HG03432 (cell line): Measurements from ENCODE around the gene JMJD1C.
A peak's percentile ranks its signal among the peaks of the same experiment; 100 is the strongest.
"Not testable (repeated sequence)": the region's sequence is repeated elsewhere in the genome, so short reads cannot be mapped to it uniquely, and the experiment has no call there.

Experiments used
- ATAC-seq: cut with Tn5 transposase; IDR thresholded peaks from one replicate; pipeline ENCODE4 v1.9.1; 2021; ENCODE audit warnings: mild to moderate bottlenecking, moderate library complexity; ENCODE audit not compliant: unreplicated experiment

The JMJD1C gene

GRCh38 chr10:63413429-63413828 is 52.3 kb downstream of the JMJD1C start:
- ATAC-seq: no peak

DNA sequence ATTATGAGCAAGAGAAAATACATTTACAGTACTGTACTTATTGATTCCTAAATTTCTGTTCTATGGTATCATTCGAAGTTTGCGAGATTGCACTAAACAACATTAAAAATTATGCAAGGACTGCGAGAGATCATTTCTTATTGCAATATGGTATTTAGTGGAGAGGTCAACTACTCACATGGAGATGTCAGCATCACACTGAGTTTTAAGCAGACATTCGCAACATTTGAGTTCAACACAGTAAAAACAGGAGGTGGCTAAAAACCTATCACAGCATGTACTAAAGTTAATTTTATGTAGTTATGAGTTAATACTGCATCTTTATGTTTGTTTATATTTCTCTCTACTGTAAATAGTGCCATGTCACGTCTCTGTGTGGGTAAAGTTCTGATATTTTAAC is 53.5 kb downstream of the JMJD1C start:
- no peak for ATAC-seq

DNA sequence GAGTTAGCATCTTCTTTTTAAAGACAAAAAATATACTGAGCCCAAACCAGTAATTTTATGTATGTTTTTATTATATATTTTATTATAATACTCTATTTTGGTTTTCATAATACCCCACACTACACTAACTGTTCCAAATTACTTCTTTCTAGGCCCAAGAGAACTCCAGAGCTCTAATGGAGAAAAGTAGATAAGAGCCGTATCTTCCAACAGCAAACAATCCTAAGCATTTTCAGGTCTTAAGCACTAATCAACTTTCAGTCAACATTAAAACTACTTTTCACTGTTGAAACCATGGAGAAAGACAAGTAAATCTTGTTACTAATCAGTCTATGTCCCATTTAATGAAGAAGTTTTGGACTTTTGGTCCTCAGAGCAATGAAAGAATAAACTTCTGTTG is 55.1 kb downstream of the JMJD1C start:
- ATAC-seq: no peak

- no peak for ATAC-seq
Observed at GRCh38 chr10:63409465-63410027, 56.2 kb downstream of the JMJD1C start.

DNA sequence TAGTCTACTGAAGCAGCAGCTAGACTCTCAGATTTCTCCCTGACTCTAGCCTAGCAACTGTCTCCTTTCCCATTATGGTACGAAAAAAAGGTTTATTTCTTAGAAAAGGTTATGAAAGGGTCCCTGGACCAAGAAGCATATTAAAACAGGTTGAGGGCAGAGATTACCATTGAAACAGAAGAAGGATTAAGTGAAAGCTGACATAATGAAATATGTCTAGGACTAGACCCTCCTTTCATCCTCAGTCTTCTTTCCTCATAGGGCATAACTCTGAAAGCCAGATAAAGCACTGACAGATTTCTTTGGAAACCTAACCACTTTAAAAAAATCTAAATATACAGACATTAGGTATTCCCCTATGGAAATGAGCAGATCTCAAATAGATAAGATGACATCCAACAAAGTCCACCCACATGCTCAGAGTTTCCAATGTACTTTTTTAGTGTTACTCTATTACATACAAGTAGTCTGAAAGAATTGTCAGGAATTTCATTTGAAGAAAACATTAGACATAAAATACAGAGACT is 58.6 kb downstream of the JMJD1C start:
- no peak for ATAC-seq

DNA sequence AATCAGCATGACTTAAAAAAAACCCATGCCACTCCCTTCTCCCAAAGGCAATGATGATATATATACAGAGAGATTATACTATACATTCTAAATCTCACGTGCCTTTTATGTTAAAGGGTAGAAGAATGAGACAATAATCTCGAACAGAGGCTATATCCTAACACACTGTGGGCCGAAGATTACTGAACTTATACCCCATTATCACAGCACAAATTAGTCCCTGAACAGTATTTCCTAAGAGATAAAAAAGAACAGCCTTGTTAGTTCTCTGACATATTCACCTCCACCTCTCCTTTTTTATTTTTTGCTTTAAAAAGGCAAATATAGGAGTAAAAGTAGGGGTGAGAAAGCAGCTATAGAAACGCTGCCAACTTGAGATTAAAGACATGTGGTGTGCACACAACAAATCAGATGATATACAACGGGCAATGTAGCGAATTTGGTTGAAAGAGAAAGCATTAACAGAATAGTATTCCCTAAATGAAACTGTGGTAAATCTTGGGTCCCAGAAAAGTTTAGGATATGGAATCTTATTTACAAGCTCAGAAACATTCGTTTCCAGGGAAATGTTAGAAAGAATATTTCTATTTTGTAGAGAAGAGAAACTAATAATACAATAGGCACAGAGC is 69.5 kb downstream of the JMJD1C start:
- ATAC-seq: no peak

DNA sequence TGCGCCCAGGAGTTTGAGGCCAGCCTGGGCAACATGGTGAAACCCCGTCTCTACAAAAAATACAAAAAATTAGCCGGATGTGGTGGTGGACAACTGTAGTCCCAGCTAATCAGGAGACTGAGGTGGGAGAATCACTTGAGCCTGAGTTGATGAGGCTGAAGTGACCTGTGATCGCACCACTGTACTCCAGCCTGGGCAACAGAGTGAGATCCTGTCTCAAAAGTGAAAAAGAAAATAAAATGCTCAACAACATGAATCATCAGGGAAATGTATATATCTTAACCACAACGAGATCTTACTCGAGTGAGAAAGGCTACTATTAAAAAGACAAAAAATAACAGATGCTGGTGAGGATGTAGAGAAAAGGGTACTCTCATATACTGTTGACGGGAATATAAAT is 72.7 kb downstream of the JMJD1C start:
- ATAC-seq: no peak

DNA sequence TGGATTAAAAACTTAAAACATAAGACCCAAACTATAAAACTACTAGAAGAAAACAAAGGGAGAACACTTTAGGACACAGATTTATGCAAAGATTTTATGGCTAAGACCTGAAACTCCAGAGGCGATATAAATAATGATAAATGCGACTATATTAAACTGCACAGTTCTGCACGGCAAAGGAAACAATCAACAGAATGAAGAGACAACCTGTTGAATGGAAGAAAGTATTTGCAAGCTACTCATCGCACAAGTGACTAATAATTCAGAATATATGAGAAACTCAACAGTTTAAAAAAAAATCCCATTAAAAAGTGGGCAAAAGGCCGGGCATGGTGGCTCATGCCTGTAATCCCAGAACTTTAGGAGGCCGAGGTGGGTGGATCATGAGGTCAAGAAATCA is 73.6 kb downstream of the JMJD1C start:
- ATAC-seq: no peak

- no peak for ATAC-seq
Observed at GRCh38 chr10:63391812-63392211, 74.0 kb downstream of the JMJD1C start.

DNA sequence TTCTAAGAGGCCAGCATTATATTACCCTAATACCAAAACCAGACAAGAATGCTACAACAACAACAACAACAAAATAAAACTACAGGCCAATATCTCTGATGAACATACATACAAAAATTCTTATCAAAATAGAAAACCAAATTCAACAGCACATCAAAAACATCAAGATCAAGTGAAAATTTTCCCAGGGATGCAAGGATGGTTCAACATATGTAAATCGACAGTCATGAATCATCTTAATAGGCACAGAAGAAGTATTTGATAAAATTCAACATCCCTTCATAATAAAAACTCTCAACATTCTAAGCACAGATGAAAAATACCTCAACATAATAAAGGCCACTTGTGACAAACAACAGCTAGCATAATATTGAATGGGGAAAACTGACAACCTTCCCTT is 75.3 kb downstream of the JMJD1C start:
- no peak for ATAC-seq

- peak; percentile 81 for ATAC-seq
Observed at GRCh38 chr10:63388421-63389031, 77.3 kb downstream of the JMJD1C start.

DNA sequence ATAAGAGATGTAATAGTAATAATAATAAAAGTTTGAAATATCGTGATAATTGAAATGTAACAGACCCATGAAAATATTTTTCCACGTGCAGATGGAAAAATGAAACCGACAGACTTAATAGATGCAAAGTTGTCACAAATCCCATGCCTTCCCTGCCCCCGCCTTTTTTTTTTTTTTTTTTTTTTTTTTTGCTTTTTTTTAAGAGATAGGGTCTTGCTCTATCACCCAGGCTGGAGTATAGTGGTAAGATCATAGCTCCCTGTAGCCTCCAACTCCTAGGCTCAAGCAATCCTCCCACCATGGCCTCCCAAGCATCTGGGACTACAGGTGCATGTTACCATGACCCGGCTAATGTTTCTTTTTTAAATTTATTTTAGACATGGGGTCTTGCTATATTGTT is 80.5 kb downstream of the JMJD1C start:
- ATAC-seq: no peak

DNA sequence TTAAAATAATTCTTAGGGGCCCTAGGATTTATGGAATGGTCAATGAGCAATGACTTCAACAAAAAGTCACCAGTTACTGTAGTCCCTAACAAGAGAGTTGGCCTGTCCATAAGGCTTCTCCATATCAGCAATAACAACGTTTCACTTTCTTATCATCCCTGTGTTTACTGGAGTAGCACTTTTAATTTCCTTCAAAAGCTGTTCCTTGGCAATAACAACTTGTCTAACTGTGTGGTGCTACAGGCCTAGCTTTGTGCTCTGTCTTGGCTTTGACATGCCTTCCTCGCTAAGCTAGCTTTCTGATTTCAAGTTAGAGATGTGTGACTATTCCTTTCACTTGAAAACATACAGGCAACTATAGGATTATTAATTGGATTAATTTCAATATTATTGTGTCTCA is 81.1 kb downstream of the JMJD1C start:
- no peak for ATAC-seq

DNA sequence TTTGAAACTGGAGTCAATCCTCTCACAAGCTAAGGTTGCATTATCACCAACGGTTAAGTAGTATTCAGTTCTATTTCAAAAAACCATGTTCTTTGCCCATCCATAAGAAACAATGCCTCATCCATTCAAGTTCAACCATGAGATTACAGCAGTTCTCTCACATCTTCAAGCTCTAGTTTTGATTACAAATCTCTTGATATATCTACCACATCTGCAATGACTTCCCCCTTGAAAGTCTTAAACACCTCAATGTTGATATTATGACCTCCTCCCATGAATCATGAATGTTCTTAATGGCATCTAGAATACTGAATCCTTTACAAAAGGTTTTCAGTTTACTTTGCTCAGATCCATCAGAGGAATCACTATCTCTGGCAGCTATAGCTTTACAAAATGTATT is 81.8 kb downstream of the JMJD1C start:
- no peak for ATAC-seq

- ATAC-seq: no peak
Observed at GRCh38 chr10:63383141-63383540, 82.6 kb downstream of the JMJD1C start.

GRCh38 chr10:63382066-63382465 is 83.7 kb downstream of the JMJD1C start:
- no peak for ATAC-seq

DNA sequence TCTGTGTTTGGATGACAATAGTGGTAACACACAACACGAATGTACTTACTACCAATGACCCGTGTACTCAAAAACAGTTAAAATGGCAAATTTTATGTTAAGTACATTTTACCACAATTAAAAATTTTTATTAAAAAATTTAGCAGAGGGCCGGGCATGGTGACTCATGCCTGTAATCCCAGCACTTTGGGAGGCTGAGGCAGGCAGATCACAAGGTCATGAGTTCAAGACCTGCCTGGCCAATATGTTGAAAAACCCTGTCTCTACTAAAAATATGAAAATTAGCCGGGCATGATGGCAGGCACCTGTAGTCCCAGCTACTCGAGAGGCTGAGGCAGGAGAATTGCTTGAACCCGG is 88.5 kb downstream of the JMJD1C start:
- not testable (repeated sequence) for ATAC-seq

GRCh38 chr10:63376560-63377304 is 89.0 kb downstream of the JMJD1C start:
- peak; percentile 97 for ATAC-seq

DNA sequence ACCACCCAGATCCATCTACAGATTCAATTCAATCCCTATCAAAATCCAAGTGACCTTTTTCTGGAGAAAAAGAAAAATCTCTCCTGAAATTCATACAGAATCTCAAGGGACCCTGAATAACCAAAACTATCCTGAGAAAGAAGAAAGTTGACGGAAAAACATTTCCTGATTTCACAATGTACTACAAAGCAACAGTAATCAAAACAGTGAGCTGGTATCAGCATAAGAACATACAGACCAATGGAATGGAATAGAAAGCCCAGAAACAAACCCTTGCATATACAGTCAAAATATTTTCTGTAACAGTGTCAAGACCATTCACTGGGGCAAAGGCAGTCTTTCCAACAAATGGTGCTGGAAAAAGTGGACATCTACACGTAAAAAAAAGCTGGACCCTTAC is 89.9 kb downstream of the JMJD1C start:
- no peak for ATAC-seq

DNA sequence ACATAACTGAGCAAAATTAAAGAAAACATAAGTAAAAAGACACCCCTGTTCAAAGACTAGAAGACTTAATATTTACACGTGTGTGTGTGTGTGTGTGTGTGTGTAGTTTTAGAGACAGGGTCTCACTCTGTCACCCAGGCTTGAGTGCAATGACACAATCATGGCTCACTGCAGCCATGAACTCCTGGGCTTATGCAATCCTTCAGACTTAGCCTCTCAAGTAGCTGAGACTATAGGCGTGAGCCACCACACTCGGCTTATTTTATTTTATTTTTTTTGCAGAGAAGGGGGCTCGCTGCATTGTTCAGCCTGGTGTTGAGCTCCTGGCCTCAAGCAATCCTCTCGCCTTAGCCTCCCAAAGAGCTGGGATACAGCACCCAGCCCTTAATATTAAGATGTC is 90.3 kb downstream of the JMJD1C start:
- no peak for ATAC-seq

- ATAC-seq: no peak
Observed at GRCh38 chr10:63374991-63375390, 90.8 kb downstream of the JMJD1C start.

DNA sequence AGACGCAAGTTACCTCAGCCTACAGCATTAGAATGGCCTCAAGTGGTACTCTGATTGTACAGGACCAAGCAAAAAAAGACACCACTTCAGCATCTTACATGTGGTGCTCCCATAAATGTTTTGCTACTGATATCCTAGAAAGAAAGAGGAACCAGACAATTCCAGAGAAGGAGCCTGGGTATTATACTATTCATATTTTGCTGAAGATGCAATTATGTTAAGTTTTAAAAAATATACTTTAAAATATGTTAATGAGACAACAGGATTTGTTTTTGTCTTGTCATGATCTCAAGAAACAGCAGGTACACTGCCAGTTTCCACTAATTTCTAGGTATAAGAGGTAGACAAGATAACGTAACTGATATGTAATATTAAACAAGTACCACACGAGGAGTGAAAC is 92.6 kb downstream of the JMJD1C start:
- ATAC-seq: no peak
